ENCODE data around the gene SELENOP. TPM values are rescaled to one million over a fixed set of nuclear protein-coding genes. Genes with fewer than 3 reads are reported as not detected.
"Not testable (repeated sequence)": the region's sequence is repeated elsewhere in the genome, so short reads cannot be mapped to it uniquely, and the experiment has no call there.

Gene SELENOP
- total RNA-seq, result 33.9 TPM

GRCh38 chr5:42811591-42812446, at the start of gene SELENOP:
Gene SELENOP, minus strand, starts transcription at chr5:42811892. Its CDS starts 3,539 bp downstream, at chr5:42808353.
- peak in 2 of 3 donors; percentile 34 to 57 for DNase-seq (ENCODE audit: low read depth in 2 of 3, low spot score in 2 of 3)

DNA sequence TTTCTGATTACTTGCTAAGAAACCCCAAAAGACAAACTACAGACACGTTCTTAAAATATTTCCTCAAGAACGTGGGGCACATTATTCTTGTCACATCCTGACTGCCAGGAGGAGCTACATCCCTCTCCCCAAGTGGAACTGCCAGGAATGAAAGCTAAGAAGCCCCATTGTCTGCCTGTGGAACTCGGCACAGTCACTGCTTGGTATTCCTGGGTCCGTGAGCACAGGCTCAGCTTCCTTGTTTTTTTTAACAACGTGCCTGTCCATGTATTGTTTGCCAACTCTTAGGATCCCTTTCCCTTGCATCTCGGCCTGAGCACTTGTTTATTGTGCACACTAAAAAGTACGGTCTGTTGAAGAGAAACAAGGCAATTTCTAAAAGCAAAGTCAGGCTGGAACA, 47.0 kb upstream of the SELENOP start:
- no peak for DNase-seq (ENCODE audit: low read depth in 2 of 3, low spot score in 2 of 3)

DNA sequence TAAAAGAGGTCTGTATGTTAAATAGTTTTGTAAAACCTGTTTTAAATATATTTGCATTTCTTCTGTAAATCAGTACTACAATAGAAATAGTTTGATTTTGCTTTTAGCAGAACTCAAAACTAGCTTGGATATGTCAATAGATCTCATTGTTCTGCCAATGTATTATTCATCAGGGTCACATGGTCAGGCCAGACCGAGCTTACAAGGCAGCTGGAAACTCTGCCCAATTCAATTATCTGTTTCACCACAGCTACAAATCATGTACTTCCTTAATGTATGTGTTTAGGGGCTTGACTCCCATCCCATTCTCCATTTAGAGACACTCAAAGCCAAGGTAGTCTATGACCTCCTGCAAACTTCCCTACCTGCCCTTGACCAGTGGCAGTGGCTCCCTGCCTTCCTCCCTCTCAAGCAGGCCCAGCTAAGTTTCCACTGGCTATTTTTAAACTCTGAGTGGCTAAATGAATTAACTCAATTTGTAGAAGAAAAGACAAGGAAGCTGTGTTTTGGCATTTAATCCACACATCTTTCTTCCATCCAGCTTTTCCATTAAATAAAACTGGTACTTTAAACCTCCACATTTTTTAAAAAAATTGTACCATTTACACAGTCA, 46.4 kb upstream of the SELENOP start:
- no peak for DNase-seq (ENCODE audit: low read depth in 2 of 3, low spot score in 2 of 3)

- DNase-seq (ENCODE audit: low read depth in 2 of 3, low spot score in 2 of 3), result no peak
Measured at GRCh38 chr5:42855811-42856210, 44.1 kb upstream of the SELENOP start.

DNA sequence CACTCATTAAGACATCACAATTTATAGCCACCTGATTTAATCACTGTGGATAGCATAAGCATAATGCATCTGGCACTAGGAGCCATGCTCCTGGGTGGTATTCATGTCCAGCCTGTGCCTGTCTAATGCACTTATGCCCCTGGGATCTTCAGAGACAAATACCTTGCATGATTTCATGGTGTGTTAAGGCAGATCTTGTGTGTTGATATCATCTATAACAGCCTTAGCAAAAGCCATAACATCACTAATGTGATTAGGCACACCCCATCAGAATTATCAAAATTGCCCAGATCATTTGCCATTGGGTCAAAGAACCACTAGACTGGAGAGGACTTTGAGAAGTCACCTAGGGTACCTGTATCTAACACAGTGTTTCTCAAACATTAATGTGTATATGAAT, 43.7 kb upstream of the SELENOP start:
- no peak for DNase-seq (ENCODE audit: low read depth in 2 of 3, low spot score in 2 of 3)

DNA sequence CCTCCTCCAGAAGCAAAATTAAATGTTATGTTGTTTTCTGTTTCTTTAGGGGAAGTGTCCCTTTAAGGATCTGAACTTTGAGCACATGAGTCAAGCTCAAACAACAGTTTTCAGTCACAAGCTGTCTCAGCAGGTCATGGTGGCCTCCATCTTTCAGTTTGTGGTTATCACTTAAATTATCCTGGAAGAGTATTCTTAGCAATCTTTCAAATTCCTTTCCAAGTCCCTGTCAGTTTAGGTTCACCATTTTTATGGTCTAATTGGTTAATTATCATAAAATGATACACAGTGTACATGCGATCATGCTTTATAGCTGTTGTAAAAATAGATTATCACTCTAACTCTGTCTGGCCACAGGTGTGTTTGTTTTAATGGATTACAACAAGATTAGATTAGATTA, 43.1 kb upstream of the SELENOP start:
- no peak for DNase-seq (ENCODE audit: low read depth in 2 of 3, low spot score in 2 of 3)

- DNase-seq (ENCODE audit: low read depth in 2 of 3, low spot score in 2 of 3), result no peak
Measured at GRCh38 chr5:42852826-42853225, 41.1 kb upstream of the SELENOP start.

DNA sequence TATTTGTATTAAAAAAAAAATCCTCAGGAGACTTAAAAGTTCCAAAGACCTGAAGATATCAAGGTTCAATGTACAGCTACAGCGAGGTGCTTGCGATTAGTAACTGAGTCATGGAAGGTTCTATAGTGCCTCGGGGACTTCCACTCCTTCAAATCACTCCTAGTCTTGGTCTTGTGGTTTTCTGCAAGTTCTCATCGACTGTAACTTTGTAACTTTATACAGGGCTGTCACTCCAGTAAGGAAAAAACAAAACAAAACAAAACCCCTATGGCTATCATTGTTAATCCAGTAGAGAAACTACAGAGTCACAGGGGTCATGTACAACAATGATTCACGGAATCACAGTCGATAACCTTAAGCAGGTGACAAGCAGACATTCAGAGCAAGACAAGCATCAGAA, 39.8 kb upstream of the SELENOP start:
- no peak for DNase-seq (ENCODE audit: low read depth in 2 of 3, low spot score in 2 of 3)

- DNase-seq (ENCODE audit: low read depth in 2 of 3, low spot score in 2 of 3), result no peak
Measured at GRCh38 chr5:42848545-42848944, 36.9 kb upstream of the SELENOP start.

DNA sequence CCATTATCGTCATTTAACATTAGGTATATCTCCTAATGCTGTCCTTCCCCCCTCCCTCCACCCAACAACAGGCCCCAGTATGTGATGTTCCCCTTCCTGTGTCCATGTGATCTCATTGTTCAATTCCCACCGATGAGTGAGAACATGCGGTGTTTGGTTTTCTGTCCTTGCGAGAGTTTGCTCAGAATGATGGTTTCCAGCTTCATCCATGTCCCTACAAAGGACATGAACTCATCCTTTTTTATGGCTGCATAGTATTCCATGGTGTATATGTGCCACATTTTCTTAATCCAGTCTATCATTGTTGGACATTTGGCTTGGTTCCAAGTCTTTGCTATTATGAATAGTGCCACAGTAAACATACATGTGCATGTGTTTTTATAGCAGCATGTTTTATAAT, 32.7 kb upstream of the SELENOP start:
- not testable (repeated sequence) for DNase-seq (ENCODE audit: low read depth in 2 of 3, low spot score in 2 of 3)

DNA sequence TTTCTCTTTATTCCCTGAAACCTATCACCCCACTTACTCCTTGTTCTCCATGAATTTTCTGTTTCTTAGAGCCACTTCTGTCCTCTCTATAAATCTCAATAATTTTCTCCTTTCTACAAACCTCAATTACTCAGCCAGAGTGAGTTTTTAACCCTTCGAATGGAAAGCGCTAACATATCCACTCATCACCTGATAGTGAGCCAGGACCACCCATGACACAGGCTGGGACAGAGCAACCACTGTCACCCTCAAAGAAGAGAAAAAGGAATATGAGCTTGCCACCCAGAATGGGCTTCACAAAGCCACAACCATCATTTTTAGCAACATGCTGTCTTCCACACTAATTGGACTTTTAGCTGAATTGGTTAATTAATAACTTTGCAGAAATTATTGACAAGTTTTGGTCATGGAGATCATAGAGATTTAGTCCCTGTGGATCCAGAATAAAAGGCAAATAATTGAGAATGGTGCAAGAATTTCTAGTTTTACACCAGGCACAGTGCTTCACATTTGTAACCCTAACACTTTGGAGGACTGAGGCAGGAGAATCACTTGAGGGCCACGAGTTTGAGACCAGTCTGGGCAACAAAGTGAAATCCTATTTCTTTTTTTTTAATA, 32.1 kb upstream of the SELENOP start:
- DNase-seq (ENCODE audit: low read depth in 2 of 3, low spot score in 2 of 3), result no peak

DNA sequence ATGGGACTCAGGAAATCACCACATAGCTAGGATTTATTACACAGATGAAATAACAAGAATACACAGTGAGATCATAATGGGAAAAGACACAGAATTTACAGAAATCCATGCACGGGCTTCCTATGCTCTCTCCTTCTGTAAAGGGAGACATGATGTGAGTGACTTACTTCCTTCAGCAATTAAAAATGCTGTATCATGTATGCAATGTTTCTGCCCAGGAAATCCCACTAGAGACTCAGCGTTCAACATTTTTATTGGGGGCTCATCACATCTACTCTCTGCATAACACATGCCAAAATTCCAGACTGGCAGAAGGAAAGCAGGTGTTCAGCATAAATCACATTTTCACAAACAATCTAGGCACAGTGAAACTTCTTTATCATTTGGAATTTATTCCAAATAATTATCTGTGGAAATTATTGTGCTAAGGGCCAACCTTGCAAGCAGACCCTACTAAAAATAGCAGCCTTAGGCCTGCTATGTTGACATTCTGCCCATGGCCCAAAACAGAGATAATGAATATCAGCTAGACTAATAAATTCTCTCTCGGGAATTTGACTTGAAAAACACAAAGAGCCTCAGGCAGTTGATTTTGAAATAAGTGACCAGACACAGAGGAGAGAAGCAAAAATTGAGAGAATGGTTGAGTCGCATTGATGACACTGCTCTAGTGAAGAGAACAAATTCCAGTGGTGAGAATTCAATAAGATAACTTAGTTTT, 31.4 kb upstream of the SELENOP start:
- DNase-seq (ENCODE audit: low read depth in 2 of 3, low spot score in 2 of 3), result no peak

GRCh38 chr5:42840842-42841567, 29.3 kb upstream of the SELENOP start:
- no peak for DNase-seq (ENCODE audit: low read depth in 2 of 3, low spot score in 2 of 3)

DNA sequence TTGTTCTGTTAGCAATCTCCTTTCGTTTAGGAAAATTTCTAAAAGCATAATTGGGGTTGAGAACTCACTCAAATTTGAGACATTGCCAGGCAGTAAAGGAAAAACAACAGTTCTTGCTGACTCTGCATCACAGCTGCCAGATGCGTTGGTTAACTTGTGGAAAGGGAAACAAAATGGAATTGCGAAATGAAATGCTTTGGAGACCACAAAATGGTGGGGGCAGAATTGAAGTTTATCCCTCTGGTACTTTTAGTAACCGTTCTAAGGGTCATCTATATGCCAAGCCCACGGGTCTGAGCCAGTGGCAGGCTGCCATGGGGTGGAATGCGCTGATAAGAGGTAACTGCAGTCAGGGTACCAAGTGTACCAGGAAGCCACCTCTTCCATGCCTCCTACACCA, 28.6 kb upstream of the SELENOP start:
- DNase-seq (ENCODE audit: low read depth in 2 of 3, low spot score in 2 of 3), result peak in 2 of 3 donors; percentile 14 to 71

- DNase-seq (ENCODE audit: low read depth in 2 of 3, low spot score in 2 of 3), result no peak
Measured at GRCh38 chr5:42839196-42839595, 27.5 kb upstream of the SELENOP start.

GRCh38 chr5:42837601-42838000, 25.9 kb upstream of the SELENOP start:
- DNase-seq (ENCODE audit: low read depth in 2 of 3, low spot score in 2 of 3), result no peak

DNA sequence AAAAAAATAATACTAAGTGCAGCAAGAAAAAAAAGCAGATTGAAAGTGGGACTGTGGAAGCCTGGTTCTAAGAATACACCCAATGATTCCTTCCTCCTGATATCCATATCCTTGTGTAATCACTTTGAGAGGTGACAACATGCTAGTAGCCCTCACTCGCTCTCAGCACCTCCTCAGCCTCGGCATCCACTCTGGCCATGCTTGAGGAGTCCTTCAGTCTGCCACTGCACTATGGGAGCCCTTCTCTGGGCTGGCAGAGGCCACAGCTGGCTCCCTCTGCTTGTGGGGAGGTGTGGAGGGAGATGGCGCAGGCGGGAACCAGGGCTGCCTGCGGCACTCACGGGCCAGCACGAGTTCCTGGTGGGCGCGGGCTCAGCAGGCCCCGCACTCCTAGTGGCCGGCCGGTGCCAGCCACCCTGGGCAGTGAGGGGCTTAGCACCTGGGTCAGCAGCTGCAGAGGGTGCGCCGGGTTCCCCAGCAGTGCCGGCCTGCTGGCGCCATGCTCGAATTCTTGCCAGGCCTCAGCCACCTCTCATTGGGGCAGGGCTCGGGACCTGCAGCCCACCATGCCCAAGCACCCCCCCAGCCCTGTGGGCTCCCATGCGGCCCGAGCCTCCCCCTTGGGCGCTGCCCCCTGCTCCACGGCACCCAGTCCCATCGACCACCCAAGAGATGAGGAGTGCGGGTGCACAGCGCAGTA, 24.5 kb upstream of the SELENOP start:
- no peak for DNase-seq (ENCODE audit: low read depth in 2 of 3, low spot score in 2 of 3)

DNA sequence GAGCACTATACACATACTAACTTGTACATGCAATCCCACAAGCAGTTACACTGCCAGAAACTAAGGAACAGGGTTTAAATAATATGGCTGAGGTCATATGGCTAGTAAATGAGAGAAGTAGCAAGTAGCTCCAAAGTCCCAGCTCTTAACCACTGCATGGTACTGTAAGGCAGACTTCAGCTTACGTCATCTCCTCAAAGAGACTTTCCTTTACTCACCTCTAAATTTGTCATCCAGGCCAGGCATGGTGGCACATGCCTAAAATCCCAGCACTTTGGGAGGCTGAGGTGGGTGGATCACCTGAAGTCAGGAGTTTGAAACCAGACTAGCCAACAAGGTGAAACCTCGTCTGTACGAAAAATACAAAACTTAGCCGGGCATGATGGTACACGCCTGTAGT, 20.4 kb upstream of the SELENOP start:
- DNase-seq (ENCODE audit: low read depth in 2 of 3, low spot score in 2 of 3), result no peak

DNA sequence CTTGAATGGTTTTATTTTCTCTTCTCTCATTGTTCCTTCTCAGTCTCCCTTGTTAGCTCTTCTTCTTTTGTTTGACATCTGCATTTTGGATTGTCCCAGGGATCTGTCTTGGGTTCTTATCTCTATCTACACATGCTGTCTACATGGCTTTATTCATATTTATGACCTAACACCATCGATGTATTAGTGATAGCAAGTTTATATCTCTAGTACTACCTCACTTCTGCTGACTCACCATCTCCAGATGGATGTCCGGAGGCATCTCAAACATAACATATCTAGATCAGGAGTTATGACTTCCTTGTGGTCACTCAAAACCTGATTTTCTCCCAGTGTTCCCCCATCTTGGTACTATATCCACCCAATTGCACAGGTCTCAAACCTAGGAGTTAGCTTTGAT, 19.2 kb upstream of the SELENOP start:
- DNase-seq (ENCODE audit: low read depth in 2 of 3, low spot score in 2 of 3), result no peak

GRCh38 chr5:42828671-42829070, 17.0 kb upstream of the SELENOP start:
- no peak for DNase-seq (ENCODE audit: low read depth in 2 of 3, low spot score in 2 of 3)

Measured in hematopoietic multipotent progenitor cell (in vitro differentiated cells).